Tibial artery (tissue), 4 donors: ENCODE measurements around the gene RAB31.
"Not testable (repeated sequence)": the region's sequence is repeated elsewhere in the genome, so short reads cannot be mapped to it uniquely, and the experiment has no call there.

ENCODE experiments used
- DNase-seq, 2 donors: peaks; one replicate each; pipeline ENCODE4 v3.0.0-alpha.2; 2019
- H3K27ac ChIP-seq, 2 donors: fragments of 200-600 bp; sonication (generic) in 1 of 2; 1 replicate in 1 of 2; 2 replicates in 1 of 2; pipeline ENCODE4 v1.5.1; 2018 to 2019; ENCODE audit warnings: mild to moderate bottlenecking in 1 of 2
- H3K27me3 ChIP-seq, 2 donors: fragments of 200-600 bp; sonication (generic) in 1 of 2; one replicate each; pipeline versions ENCODE4 v1.5.1 to v1.6.0; 2016 to 2019
- H3K36me3 ChIP-seq, 3 donors: fragments of 200-600 bp; sonication (generic) in 2 of 3; one replicate each; pipeline ENCODE4 v1.5.1; 2016 to 2019; ENCODE audit warnings: mild to moderate bottlenecking in 2 of 3
- H3K4me1 ChIP-seq, 4 donors: fragments of 200-600 bp; sonication (generic) in 2 of 4; 1 replicate in 3 of 4; 2 replicates in 1 of 4; pipeline ENCODE4 v1.5.1; 2016 to 2019
- H3K4me3 ChIP-seq, 2 donors: fragments of 200-600 bp; sonication (generic) in 1 of 2; 1 replicate in 1 of 2; 2 replicates in 1 of 2; pipeline ENCODE4 v1.5.1; 2018 to 2019; ENCODE audit warnings: mild to moderate bottlenecking in 2 of 2
- H3K9me3 ChIP-seq, 3 donors: fragments of 200-600 bp; sonication (generic) in 1 of 3; one replicate each; pipeline ENCODE4 v1.5.1; 2016 to 2019
- intact Hi-C: fragments of 100-400 bp; cut with DNase I; formaldehyde crosslinking; loops from one replicate; pipeline ENCODE4 v1.15.0; 2023; ENCODE audit warnings: low total_unique reads
- TF ChIP-seq, protein P1 (sequence below), 2 experiments: fragments of 200-600 bp in 1 of 2; fragments of 450-650 bp in 1 of 2; IDR thresholded peaks; one replicate each; pipeline ENCODE4 v1.5.1; 2017 to 2019; ENCODE audit warnings: antibody characterized with exemption in 2 of 2, mild to moderate bottlenecking in 1 of 2, moderate library complexity in 1 of 2

Gene RAB31

DNA sequence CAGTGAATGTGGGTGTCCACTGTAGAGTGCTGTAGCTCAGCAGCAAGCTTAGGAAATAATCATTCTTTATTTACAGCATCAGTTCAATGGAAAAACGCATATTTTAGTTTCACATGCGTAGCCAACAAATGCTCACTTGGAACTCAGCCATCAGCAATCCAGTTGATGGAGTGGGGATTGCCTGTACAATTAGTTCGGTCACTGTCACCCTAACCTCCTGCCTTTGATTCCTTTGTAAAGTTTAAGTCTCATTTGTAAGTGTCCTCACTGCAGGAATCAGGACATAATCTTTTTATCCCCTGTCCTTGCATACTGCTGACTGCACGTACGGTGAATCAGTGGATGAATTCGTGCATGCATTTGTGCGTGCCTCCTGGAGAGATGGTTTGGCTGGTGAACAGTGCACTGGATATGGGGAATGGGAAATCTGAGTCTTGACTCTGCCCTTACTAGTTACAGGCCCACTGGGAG is 55.9 kb downstream of the RAB31 start:
- intact Hi-C loops, result no loop called here
- TF ChIP-seq, protein P1, sequence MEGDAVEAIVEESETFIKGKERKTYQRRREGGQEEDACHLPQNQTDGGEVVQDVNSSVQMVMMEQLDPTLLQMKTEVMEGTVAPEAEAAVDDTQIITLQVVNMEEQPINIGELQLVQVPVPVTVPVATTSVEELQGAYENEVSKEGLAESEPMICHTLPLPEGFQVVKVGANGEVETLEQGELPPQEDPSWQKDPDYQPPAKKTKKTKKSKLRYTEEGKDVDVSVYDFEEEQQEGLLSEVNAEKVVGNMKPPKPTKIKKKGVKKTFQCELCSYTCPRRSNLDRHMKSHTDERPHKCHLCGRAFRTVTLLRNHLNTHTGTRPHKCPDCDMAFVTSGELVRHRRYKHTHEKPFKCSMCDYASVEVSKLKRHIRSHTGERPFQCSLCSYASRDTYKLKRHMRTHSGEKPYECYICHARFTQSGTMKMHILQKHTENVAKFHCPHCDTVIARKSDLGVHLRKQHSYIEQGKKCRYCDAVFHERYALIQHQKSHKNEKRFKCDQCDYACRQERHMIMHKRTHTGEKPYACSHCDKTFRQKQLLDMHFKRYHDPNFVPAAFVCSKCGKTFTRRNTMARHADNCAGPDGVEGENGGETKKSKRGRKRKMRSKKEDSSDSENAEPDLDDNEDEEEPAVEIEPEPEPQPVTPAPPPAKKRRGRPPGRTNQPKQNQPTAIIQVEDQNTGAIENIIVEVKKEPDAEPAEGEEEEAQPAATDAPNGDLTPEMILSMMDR (IDR thresholded peaks at IDR 0.05), result no peak
- Histone ChIP-seq H3K36me3 (no peaks in the 10 kb centered on the region), H3K27ac (no peak overlapping the region), H3K4me1 (peaks cover 0 to 8% (median 0%) of the 10 kb centered on the region in 4 donors), H3K27me3 (no peaks in the 10 kb centered on the region), H3K9me3 (peaks cover 0 to 6% (median 0%) of the 10 kb centered on the region in 3 donors), H3K4me3 (no peak overlapping the region)
- DNase-seq, result no peak

DNA sequence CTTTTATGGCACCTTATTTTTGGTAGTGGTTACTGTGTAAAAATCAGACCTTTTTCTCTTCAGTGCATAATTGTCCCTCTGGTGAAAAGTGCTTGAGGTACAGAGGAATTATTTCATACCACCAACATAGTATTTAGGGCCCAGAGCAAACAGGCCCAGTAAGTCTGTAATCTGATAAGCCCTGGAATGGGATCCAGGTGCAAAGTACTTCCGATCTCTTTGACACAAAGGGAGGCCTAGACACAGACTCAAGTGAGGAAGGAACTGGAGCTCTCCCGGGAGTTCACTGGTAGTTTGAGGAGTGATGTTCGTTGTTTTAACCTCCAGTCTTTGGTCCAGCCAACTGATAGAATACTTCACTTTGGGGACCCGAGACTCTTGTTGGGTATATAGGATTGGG is 57.4 kb downstream of the RAB31 start:
- intact Hi-C loops, result no loop called here
- no peak for DNase-seq
- Histone ChIP-seq H3K4me1 (peaks cover 0 to 12% (median 0%) of the 10 kb centered on the region in 4 donors), H3K27ac (no peak overlapping the region), H3K36me3 (no peaks in the 10 kb centered on the region), H3K4me3 (no peak overlapping the region), H3K9me3 (peaks cover 0 to 6% (median 0%) of the 10 kb centered on the region in 3 donors), H3K27me3 (no peaks in the 10 kb centered on the region)
- TF ChIP-seq, protein P1 (IDR thresholded peaks at IDR 0.05), result no peak

DNA sequence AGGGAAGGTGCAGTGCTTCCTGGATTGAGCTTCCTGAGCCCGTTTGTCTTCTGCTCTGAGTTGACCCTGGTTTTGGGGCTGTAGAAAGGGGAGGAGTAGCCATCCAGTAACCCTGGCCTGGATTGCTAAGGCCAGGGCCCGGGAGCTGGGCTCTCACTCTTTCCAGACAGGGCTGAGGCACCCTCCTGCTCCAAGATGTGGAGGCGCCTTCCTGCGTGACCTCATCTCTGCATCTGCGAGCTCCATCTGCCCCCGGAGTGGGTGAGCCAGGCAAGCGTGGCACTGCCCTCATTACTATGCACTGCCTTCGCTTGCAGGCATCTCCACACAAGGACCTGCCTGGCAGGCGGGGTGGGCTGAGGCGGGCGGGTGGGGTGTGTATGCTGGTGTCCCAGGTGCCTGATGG is 58.0 kb downstream of the RAB31 start:
- TF ChIP-seq, protein P1 (IDR thresholded peaks at IDR 0.05), result no peak
- no peak overlapping the region for H3K4me3 ChIP-seq
- intact Hi-C loops, result no loop called here
- H3K9me3 ChIP-seq, result peaks cover 0 to 6% (median 0%) of the 10 kb centered on the region in 3 donors
- H3K4me1 ChIP-seq, result peaks cover 0 to 18% (median 0%) of the 10 kb centered on the region in 4 donors
- no peak for DNase-seq
- no peaks in the 10 kb centered on the region for H3K27me3 ChIP-seq
- no peak overlapping the region for H3K27ac ChIP-seq
- no peaks in the 10 kb centered on the region for H3K36me3 ChIP-seq

DNA sequence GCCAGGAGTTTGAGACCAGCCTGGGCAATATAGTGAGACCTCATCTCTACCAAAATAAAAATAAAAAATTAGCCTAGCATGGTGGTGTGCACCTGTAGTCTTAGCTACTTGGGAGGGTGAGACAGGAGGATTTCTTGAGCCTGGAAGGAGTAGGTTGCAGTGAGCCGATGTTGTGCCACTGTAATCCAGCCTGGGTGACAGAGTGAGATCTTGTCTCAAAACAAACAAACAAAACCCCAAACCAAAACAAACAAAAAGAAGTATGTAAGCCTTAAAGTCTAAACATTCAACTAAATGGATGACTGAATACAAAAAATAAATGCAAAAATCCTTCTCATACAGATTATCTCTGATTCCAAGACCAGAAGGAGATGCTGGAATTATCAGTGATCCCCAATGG is 58.6 kb downstream of the RAB31 start:
- Histone ChIP-seq H3K4me1 (peaks cover 0 to 25% (median 0%) of the 10 kb centered on the region in 4 donors), H3K36me3 (no peaks in the 10 kb centered on the region), H3K9me3 (peaks cover 0 to 6% (median 0%) of the 10 kb centered on the region in 3 donors), H3K27me3 (no peaks in the 10 kb centered on the region), H3K27ac (no peak overlapping the region), H3K4me3 (no peak overlapping the region)
- intact Hi-C loops, result no loop called here
- TF ChIP-seq, protein P1 (IDR thresholded peaks at IDR 0.05), result no peak
- DNase-seq, result no peak

DNA sequence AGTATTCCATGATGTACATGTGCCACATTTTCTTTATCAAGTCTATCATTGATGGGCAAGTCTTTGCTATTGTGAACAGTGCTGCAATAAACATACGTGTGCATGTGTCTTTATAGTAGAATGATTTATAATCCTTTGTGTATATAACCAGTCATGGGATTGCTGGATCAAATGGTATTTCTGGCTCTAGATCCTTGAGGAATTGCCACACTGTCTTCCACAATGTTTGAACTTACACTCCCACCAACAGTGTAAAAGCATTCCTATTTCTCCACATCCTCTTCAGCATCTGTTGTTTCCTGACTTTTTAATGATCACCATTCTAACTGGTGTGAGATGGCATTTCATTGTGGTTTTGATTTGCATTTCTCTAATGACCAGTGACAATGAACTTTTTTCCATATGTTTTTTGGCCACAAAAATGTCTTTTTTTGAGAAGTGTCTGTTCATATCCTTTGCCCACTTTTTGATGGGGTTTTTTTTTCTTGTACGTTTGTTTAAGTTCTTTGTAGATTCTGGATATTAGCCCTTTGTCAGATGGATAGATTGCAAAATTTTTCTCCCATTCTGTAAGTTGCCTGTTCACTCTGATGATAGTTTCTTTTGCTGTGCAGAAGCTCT is 60.1 kb downstream of the RAB31 start:
- H3K36me3 ChIP-seq, H3K27ac ChIP-seq, H3K4me3 ChIP-seq, H3K9me3 ChIP-seq, intact Hi-C loops, H3K27me3 ChIP-seq, DNase-seq: not testable (repeated sequence)
- H3K4me1 ChIP-seq, result peaks cover 0 to 32% (median 0%) of the 10 kb centered on the region in 4 donors

DNA sequence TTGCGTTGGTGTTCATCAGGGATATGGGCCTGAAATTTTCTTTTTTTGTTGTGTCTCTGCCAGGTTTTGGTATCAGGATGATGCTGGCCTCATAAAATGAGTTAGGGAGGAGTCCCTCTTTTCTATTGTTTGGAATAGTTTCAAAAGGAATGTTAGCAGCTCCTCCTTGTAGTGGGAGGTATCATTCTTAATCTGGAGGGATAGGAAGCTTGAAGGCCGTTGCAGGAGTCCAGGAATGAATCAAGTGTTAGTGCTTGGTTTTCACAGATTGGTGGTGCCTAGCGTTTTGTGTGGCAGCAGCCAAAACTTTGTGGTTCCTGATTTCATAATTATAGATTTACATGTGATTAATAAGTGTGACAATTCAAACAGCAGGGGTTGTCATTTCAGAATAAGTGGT is 62.0 kb downstream of the RAB31 start:
- H3K4me3 ChIP-seq, H3K9me3 ChIP-seq, intact Hi-C loops, DNase-seq, H3K27me3 ChIP-seq, H3K27ac ChIP-seq, H3K36me3 ChIP-seq: not testable (repeated sequence)
- peaks cover 0 to 32% (median 0%) of the 10 kb centered on the region in 4 donors for H3K4me1 ChIP-seq
